UCSD-AML1 (cell line): ENCODE data around the gene PRKCH.

Experiments used
- DNase-seq: peaks from one replicate; lab custom pipeline; 2025; ENCODE audit not compliant: unreplicated experiment; lab: John Stamatoyannopoulos, UW

Gene PRKCH

GRCh38 chr14:61561657-61562276 is 240.4 kb downstream of the PRKCH start:
- peak; percentile 65 for DNase-seq

GRCh38 chr14:61562321-61563161 is 241.2 kb downstream of the PRKCH start:
- no peak for DNase-seq

- no peak for DNase-seq
Measured at GRCh38 chr14:61563162-61563511, 241.8 kb downstream of the PRKCH start.

- DNase-seq = no peak
Measured at GRCh38 chr14:61563880-61564617, 242.7 kb downstream of the PRKCH start.

GRCh38 chr14:61564618-61565091 is 243.3 kb downstream of the PRKCH start:
- no peak for DNase-seq

GRCh38 chr14:61565181-61565580 is 243.8 kb downstream of the PRKCH start:
- no peak for DNase-seq

GRCh38 chr14:61565836-61566536 is 244.6 kb downstream of the PRKCH start:
- no peak for DNase-seq

- DNase-seq = no peak
Measured at GRCh38 chr14:61566537-61567225, 245.3 kb downstream of the PRKCH start.

- DNase-seq = no peak
Measured at GRCh38 chr14:61567838-61568571, 246.6 kb downstream of the PRKCH start.

GRCh38 chr14:61568572-61569011 is 247.2 kb downstream of the PRKCH start:
- DNase-seq = no peak

GRCh38 chr14:61569308-61569707 is 247.9 kb downstream of the PRKCH start:
- no peak for DNase-seq

- DNase-seq = peak; percentile 24
Measured at GRCh38 chr14:61569812-61570548, 248.6 kb downstream of the PRKCH start.

- no peak for DNase-seq
Measured at GRCh38 chr14:61570549-61571290, 249.3 kb downstream of the PRKCH start.

- no peak for DNase-seq
Measured at GRCh38 chr14:61571917-61572316, 250.5 kb downstream of the PRKCH start.

GRCh38 chr14:61573321-61573720 is 251.9 kb downstream of the PRKCH start:
- DNase-seq = no peak

GRCh38 chr14:61573748-61574513 is 252.6 kb downstream of the PRKCH start:
- DNase-seq = no peak

- no peak for DNase-seq
Measured at GRCh38 chr14:61574514-61574807, 253.1 kb downstream of the PRKCH start.

- DNase-seq = no peak
Measured at GRCh38 chr14:61575126-61575525, 253.7 kb downstream of the PRKCH start.
